HG03103 (cell line): ENCODE data around the gene AGXT.

ENCODE experiments used
- ATAC-seq: cut with Tn5 transposase; IDR thresholded peaks from one replicate; pipeline ENCODE4 v1.9.1; 2021; ENCODE audit warnings: low read depth; ENCODE audit not compliant: unreplicated experiment

AGXT gene

DNA sequence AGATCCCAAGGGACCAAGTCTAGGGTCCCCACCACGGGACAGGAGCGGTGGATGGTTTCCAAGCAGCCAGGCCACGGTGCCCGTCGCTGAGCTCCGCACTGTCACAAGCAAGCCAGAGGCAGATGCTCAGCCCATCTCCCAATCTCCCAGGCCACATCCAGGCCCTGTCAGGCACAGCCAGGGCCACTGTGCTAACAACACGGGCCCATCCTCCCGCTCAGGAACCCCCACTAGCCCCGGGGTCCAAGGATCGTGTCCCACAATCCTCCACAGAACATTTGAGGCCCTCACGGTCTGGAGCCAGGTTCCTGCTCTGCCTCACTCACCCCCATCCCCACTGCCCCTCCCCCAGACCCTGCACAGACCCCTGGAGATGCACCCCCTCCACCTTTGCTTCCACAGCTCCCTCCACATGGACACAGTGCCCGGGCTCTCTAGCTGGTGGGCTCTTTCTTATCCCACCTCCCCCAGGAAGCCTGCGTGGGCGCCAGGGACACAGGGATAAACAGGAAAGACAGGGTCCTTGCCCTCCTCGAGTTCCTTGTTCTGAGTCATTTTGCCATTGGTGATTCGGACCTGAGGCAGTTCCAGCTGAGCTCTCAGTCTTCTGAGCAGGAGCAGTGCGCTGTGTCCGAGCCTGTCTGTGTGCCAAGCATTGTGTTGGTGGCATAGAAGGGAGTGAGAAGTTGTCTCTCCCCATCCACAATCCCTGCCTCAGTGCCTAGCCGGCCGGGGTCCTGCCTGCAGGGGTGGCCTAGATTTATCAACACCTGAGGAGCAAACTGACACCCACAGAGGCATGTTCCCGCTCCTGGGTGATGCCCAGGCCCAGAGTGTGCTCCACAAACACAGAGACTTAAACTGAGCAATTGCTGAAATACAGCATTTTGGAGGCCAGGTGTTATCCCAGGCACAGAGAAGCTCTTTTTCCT lies 44.5 kb downstream of the AGXT start:
- no peak for ATAC-seq

DNA sequence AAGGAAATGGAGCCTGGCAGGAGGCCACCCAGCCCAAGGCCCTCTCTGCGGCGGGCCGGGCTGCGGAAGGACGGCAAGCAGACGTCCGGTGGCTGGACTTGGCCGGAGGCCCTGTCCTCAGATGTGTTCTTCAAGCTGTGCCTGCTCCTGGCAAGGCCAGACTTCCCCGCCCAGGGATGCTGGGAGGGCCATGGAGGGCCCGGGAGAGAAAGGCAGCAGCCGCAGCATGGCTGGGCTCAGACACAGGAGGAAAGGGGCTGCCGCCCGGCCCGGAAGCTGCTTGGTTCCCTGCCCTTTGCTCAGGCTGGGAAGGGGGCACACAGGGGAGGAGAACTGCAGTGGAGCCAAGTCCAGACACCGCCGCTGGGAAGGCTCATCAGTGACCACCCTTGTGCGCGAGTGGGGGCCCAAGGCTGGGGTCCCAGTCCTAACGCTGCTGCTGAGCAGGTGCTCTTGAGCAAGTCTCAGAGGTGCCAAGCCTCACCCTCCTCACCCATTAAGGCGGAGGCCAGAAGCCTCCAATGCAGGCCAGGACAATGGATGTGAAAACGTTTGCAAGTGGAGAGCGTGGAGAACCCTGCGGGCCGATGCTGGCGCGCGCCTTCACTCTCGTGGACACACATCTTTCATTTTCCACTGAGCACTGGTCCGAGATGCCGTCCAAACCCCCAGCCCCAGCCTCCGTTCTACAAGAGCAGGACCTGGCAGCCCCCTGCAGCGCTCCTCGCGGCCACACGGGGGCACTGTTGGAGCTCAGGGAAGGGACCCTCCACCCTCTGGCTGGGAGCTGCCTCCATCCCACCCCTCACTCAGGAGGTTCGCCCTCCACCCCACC lies 45.4 kb downstream of the AGXT start:
- no peak for ATAC-seq

DNA sequence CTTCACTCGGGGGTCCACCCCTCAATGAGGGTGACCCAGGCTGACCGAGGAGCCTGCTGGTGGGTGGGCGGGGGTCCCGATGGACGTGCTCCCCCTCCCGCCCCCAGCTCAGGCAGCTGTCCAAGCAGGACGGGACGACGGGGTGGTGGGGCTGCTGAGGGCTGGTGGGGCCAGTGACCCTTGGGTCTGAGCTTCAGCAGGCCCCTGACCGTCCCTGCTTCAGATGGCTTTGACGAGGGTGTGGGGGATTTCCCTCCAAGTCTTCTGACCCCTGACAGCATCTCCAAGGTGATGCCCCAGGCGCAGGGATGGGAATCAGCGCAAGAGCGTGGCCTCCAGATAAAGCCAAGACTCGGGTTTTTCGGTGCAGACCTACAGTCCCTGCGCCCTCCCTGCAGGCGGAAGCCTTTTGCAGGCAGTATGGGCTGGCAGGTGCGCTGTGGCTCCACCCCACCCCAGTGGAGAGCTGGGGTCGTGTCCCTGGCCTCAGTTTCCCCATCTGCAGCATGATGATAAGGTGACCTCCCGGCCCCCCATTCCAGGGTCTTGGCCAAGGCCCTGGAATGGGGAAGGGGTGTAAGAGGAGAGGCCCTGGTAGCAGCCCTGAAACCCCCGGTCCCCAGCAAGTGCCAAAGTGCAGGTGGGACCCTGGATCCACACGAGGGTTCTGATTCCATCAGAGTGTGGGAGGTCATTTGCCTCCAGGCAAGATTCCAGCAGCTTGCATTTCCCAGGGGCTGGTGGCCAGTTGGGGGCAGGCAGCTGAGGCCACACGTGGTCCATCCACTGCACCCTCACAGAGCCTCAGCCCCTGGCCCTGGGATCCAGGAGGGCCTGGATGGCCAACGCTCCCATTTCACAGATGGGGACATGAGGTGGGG lies 46.3 kb downstream of the AGXT start:
- ATAC-seq = no peak

- no peak for ATAC-seq
Observed at GRCh38 chr2:240915526-240916341, 47.1 kb downstream of the AGXT start.

- no peak for ATAC-seq
Observed at GRCh38 chr2:240916571-240917008, 48.0 kb downstream of the AGXT start.

DNA sequence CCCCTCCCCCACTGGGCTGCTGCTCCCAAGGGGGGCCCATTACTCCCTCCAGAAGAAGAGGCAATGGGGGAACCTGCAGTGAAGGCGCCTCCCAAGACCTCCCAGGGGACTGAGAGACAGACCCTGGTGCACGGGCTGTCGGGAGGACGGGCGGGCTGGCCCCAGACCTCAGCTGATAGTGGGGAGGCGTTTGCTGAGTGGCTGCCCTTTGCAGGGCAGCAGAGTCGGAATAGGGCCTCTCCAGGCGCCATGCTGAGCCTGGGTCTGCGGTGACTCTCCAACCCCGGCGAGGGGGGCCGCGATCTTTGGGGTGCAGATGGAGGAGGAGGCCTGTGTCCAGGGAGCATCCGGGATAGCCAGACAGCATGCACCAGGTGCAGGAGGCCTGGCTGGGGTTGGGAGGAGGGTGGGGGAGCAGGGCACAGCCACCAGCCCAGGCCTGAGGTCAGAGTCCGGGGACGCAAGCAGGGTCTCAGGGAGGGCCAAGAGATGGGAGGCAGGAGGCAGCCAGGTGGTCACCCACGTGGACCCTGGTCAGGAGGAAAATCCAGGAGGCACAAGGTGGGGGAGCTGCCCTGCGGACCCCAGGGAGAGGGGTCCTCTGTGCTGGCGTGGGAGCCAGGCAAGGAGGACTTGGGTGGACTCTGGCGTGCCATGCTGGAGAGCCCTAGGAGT lies 48.5 kb downstream of the AGXT start:
- ATAC-seq = no peak

GRCh38 chr2:240917684-240918257 lies 49.1 kb downstream of the AGXT start:
- ATAC-seq = no peak

DNA sequence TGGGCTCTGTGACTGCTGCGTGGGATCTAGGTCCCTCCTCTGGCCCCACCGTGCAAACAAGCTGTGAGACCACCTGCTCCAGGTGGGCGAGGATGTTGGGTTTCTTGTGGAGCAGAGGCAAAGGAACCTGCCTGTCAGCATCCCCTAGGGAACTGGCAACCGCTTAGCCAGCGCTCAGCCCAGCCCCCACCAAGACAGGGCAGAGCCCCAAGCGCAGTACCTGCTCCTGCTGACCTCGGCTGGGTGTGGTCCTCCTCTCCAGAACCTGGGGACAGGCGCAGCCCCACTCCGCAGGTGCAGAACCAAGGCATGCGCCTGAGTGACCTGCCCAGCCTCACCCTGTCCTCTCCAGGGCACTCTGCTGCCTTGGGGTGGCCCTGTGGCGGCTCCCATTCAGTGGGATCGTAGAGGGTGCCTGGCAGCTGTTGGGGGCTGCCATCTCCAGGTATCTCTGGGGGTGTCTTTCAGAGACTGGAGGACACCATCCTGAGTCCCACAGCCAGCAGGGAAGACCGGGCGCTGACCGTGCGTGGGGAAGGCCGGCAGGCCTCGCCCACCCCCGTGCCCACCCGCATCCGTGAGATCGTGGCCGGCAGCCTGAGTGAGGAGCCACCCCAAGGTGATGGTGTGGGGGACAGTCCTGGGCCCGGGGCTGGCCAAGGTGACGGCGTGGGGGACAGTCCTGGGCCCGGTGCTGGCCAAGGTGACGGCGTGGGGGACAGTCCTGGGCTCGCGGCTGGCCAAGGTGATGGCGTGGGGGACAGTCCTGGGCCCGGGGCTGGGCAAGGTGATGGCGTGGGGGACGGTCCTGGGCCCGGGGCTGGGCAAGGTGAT lies 49.9 kb downstream of the AGXT start:
- no peak for ATAC-seq

DNA sequence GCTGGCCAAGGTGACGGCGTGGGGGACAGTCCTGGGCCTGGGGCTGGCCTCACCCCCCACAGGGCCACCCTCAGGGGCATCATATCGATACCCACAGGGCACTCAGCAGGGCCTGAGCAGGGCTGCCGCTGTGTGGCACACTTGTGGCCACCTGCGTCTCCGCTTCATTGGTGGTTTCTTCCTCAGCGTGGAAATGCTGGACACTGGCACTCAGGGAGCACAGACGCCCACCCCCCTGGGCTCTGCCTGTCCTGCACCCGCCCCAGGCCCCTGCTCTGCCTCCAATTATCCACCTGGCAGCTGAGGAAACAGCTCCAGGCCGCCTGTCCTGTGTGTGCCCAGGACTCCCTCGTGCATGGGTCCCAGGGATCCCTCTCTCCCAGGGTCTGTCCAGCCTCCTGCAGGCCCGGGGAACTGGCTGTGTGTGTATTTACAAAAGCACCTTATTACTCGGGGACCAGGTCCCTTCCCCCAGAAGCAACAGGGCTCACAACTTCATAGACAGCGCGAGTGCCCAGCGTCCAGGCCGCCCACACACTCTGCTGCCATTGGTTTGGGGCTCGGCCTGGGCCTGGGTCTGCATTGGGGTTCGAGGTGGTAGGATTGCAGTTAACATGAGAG lies 50.6 kb downstream of the AGXT start:
- no peak for ATAC-seq

DNA sequence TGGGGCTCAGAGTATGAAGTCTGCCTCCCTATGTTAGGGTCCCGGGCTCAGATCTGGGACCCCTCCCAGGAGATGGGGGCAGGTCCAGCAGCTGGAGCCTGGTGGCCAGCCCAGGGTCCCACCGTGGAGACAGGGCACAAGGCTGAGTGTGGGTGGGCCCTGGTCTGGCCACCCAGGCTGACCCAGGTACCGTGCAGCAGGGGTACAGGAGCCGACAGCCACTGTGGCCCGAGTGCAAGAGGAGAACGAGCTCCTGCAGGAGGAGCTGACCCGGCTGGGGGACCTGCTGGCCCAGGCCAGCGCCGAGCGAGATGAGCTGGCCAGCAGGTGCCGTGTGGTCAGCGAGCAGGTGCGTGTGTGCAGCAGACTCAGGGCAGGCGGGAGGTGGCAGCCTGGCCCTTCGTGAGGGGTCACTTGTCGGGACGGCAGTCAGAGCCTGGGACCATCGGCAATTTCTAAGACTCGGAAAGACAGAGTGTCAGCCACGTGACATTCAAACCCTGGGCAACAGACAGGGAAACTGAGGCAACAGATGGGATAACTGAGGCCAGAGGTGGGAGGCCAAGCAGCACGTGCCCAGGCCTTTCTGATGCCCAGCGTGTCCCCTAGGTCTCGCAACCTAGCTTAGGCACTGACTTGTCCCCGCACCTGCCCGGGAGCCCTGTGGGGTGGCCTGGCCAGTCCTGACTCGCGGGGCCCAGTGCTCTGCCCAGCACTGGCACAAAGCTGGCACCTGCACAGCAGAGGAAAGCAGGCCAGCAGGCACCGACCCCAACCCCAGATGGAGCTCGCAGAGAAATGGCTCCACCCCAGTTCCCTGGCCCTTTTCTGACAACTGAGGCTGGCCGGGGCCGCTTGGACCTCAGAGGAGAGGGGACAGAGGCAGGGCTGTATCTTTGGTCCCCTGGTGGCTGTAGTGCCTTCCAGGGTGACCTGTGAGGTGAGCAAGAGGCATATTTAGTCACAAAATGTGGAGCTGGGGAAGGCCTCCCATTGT lies 51.5 kb downstream of the AGXT start:
- no peak for ATAC-seq

- ATAC-seq = no peak
Observed at GRCh38 chr2:240920783-240921231, 52.2 kb downstream of the AGXT start.

DNA sequence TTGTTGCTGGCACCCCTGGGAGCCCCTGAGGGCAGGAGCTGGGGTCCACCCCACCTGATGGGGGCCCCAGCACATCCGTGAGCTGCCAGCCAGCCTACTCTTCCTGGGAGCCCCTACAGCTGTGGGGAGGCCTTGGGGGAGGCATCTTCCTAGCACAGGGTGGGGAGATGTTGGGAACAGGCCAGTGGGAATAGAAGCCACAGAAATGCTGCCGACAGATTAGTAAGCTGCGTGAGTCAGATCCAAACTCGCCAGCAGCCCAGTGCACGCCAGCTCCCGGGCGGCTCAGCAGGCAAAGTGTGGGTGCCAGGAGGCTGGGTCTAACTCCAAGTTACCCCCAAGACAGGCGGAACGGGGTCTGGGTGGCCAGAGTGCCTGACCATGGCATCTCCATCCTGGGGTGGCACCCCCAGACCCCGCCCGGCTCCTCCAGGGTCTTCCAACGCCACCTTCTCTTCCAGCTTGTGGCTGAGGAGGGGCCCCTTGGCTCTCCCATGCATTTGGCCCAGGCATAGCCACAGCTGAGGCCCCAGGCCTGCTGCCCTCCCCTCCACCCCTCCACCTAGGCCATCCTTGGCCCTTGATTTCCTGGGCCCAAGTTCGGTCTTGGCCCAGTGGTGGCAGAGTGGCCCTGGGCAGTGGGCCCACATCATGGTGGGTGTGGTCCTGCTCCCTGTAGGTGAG lies 52.8 kb downstream of the AGXT start:
- ATAC-seq = no peak

DNA sequence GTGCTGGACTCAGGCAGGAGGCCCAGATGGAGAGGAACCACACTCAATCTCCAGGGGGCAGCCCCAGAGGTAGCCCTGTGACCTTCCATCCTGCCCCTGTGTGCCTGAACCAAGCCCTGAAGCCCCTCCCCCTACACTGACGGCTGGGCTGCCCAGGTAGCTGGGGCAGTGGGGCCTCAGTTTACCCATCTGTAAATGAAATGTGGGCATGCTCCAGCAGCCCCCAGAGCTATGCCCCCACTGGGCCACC lies 53.3 kb downstream of the AGXT start:
- ATAC-seq = no peak

- ATAC-seq = no peak
Observed at GRCh38 chr2:240922245-240922981, 53.8 kb downstream of the AGXT start.

- no peak for ATAC-seq
Observed at GRCh38 chr2:240922982-240923537, 54.4 kb downstream of the AGXT start.
